WERI-Rb-1 (cell line): ENCODE data around the gene HBG2.

Experiments used
- DNase-seq: peaks from one replicate; pipeline ENCODE4 v3.0.0-alpha.2; 2020
- H3K27ac ChIP-seq: fragments of 250-450 bp; sonication (Bioruptor Pico); 2 replicates; pipeline ENCODE4 v1.5.1; 2020; ENCODE audit warnings: mild to moderate bottlenecking, moderate library complexity
- H3K27me3 ChIP-seq: fragments of 250-450 bp; sonication (Bioruptor Pico); 2 replicates; pipeline ENCODE4 v1.5.1; 2021; ENCODE audit warnings: mild to moderate bottlenecking, low read depth, moderate library complexity; ENCODE audit not compliant: insufficient read depth, severe bottlenecking
- H3K36me3 ChIP-seq: fragments of 250-450 bp; sonication (Bioruptor Pico); 2 replicates; pipeline ENCODE4 v1.5.1; 2020; ENCODE audit warnings: mild to moderate bottlenecking, moderate library complexity
- H3K4me3 ChIP-seq: 2 replicates; pipeline ENCODE4 v1.5.1; 2011; ENCODE audit warnings: low read depth, mild to moderate bottlenecking, control low read depth, low read length
- H3K9me3 ChIP-seq: fragments of 250-450 bp; sonication (Bioruptor Pico); 2 replicates; pipeline ENCODE4 v1.5.1; 2021; ENCODE audit warnings: mild to moderate bottlenecking, moderate library complexity; ENCODE audit not compliant: severe bottlenecking
- TF ChIP-seq, protein P1 (sequence below): IDR thresholded peaks from 2 replicates; pipeline ENCODE4 v1.5.1; 2011; ENCODE audit warnings: low read depth, mild to moderate bottlenecking, control low read depth, inconsistent platforms, low read length

The HBG2 gene

DNA sequence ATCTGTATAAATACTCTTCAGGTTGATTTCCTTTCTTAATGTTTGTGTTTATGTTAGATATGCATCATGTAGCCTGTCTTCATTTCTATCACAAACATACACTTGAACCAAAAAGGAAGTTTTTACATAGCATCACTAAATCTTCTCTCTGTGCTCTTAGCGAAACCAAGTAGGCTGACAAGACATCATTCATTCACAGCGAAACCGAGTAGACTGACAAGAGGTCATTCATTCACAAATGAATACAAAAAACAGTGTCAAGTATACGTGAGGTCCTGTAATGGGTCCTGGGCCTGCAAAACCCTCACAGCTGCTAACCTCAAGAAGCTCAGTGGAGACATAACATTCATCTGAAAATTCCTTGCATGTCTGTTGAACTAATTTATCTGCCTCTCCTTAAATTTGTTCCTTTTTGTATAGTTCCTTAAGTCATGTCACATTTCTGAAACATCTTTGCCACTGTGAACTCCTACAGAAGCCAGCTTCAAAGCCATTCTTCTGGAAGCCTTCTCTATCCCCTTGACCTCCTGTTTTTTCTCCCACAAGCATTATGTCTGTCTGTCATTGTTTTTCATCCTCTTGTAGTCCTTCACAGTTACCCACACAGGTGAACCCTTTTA lies 25.0 kb upstream of the HBG2 start:
- Histone ChIP-seq H3K36me3 (no peaks in the 10 kb centered on the region), H3K27me3 (peaks cover 43% of the 10 kb centered on the region), H3K9me3 (no peaks in the 10 kb centered on the region), H3K27ac (no peak overlapping the region), H3K4me3 (no peak overlapping the region)
- TF ChIP-seq, protein P1, sequence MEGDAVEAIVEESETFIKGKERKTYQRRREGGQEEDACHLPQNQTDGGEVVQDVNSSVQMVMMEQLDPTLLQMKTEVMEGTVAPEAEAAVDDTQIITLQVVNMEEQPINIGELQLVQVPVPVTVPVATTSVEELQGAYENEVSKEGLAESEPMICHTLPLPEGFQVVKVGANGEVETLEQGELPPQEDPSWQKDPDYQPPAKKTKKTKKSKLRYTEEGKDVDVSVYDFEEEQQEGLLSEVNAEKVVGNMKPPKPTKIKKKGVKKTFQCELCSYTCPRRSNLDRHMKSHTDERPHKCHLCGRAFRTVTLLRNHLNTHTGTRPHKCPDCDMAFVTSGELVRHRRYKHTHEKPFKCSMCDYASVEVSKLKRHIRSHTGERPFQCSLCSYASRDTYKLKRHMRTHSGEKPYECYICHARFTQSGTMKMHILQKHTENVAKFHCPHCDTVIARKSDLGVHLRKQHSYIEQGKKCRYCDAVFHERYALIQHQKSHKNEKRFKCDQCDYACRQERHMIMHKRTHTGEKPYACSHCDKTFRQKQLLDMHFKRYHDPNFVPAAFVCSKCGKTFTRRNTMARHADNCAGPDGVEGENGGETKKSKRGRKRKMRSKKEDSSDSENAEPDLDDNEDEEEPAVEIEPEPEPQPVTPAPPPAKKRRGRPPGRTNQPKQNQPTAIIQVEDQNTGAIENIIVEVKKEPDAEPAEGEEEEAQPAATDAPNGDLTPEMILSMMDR = no peak
- DNase-seq = no peak

- no peak for DNase-seq
Measured at GRCh38 chr11:5277807-5278382, 23.3 kb upstream of the HBG2 start.

GRCh38 chr11:5276697-5277096 lies 22.1 kb upstream of the HBG2 start:
- Histone ChIP-seq H3K9me3 (no peaks in the 10 kb centered on the region), H3K27me3 (peaks cover 44% of the 10 kb centered on the region), H3K4me3 (no peak overlapping the region), H3K36me3 (no peaks in the 10 kb centered on the region), H3K27ac (no peak overlapping the region)
- TF ChIP-seq, protein P1 = no peak
- DNase-seq = no peak

More at GRCh38 chr11:5277807-5278382, 23.3 kb upstream of the HBG2 start:
- TF ChIP-seq, protein P1 = no peak
- Histone ChIP-seq H3K27ac (no peak overlapping the region), H3K27me3 (peaks cover 47% of the 10 kb centered on the region), H3K4me3 (no peak overlapping the region), H3K36me3 (no peaks in the 10 kb centered on the region), H3K9me3 (no peaks in the 10 kb centered on the region)

GRCh38 chr11:5275369-5276110 lies 21.0 kb upstream of the HBG2 start:
- Histone ChIP-seq H3K27ac (no peak overlapping the region), H3K27me3 (peaks cover 40% of the 10 kb centered on the region), H3K36me3 (no peaks in the 10 kb centered on the region), H3K4me3 (no peak overlapping the region), H3K9me3 (no peaks in the 10 kb centered on the region)
- no peak for DNase-seq
- TF ChIP-seq, protein P1 = no peak

DNA sequence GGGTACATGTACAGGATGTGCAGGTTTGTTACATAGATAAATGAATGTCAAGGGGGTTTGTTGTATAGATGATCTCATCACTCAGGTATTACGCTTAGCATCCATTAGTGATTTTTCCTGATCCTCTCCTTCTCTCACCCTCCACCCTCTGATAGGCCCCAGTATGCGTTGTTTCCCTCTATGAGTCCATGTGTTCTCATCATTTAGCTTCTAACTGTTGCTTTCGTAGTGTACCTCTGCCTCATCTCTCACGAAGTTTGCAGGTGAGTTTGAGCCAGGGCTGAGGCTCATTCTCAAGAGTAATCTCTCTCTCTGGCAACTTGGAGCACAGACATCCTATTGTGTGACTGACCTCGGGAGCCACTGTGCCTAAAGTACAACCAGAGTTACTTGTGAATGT lies 19.8 kb upstream of the HBG2 start:
- no peak overlapping the region for H3K4me3 ChIP-seq
- no peaks in the 10 kb centered on the region for H3K36me3 ChIP-seq
- H3K9me3 ChIP-seq = no peaks in the 10 kb centered on the region
- H3K27me3 ChIP-seq = peaks cover 43% of the 10 kb centered on the region
- no peak overlapping the region for H3K27ac ChIP-seq
- TF ChIP-seq, protein P1 = no peak
- no peak for DNase-seq
